ES-I3 (cell line): Measurements from ENCODE around the gene TMCO4.
A peak's percentile ranks its signal among the peaks of the same experiment; 100 is the strongest.

Source experiments
- H3K36me3 ChIP-seq: 2 replicates; pipeline ENCODE4 v1.6.1; 2013; ENCODE audit warnings: mild to moderate bottlenecking, low read length, control low read depth, moderate library complexity; ENCODE audit not compliant: insufficient read depth
- H3K4me1 ChIP-seq: 2 replicates; pipeline ENCODE4 v1.6.1; 2013; ENCODE audit warnings: mild to moderate bottlenecking, control low read depth, low read length; ENCODE audit not compliant: insufficient read depth
- H3K9ac ChIP-seq: 2 replicates; pipeline ENCODE4 v1.6.1; 2013; ENCODE audit warnings: low read depth, mild to moderate bottlenecking, low read length, moderate library complexity
- H3K9me3 ChIP-seq: 2 replicates; pipeline ENCODE4 v1.6.1; 2013; ENCODE audit warnings: mild to moderate bottlenecking, low read length, moderate library complexity; ENCODE audit not compliant: control insufficient read depth, insufficient read depth

The TMCO4 gene

GRCh38 chr1:19717467-19717866, 82.2 kb downstream of the TMCO4 start:
- Histone ChIP-seq H3K9me3 (no peaks in the 10 kb centered on the region), H3K9ac (no peak overlapping the region), H3K36me3 (no peaks in the 10 kb centered on the region), H3K4me1 (peaks cover 10% of the 10 kb centered on the region)

GRCh38 chr1:19715334-19716203, 84.1 kb downstream of the TMCO4 start:
- Histone ChIP-seq H3K4me1 (peaks cover 2% of the 10 kb centered on the region), H3K9ac (no peak overlapping the region), H3K36me3 (no peaks in the 10 kb centered on the region), H3K9me3 (no peaks in the 10 kb centered on the region)

GRCh38 chr1:19712928-19713327, 86.8 kb downstream of the TMCO4 start:
- no peaks in the 10 kb centered on the region for H3K36me3 ChIP-seq
- H3K9me3 ChIP-seq = no peaks in the 10 kb centered on the region
- peaks cover 3% of the 10 kb centered on the region; the same call in 1 of the 2 replicates for H3K4me1 ChIP-seq
- no peak overlapping the region for H3K9ac ChIP-seq

GRCh38 chr1:19710825-19711611, 88.7 kb downstream of the TMCO4 start:
- H3K9me3 ChIP-seq = no peaks in the 10 kb centered on the region
- no peaks in the 10 kb centered on the region for H3K36me3 ChIP-seq
- H3K9ac ChIP-seq = no peak overlapping the region
- peaks cover 3% of the 10 kb centered on the region; the same call in 1 of the 2 replicates for H3K4me1 ChIP-seq

GRCh38 chr1:19709260-19709793, 90.4 kb downstream of the TMCO4 start:
- Histone ChIP-seq H3K4me1 (peaks cover 3% of the 10 kb centered on the region; the same call in 1 of the 2 replicates), H3K36me3 (no peaks in the 10 kb centered on the region), H3K9ac (no peak overlapping the region), H3K9me3 (no peaks in the 10 kb centered on the region)

GRCh38 chr1:19708567-19709110, 91.1 kb downstream of the TMCO4 start:
- Histone ChIP-seq H3K36me3 (no peaks in the 10 kb centered on the region), H3K9me3 (no peaks in the 10 kb centered on the region), H3K9ac (no peak overlapping the region), H3K4me1 (peaks cover 9% of the 10 kb centered on the region; the same call in 1 of the 2 replicates)

- no peak overlapping the region for H3K9ac ChIP-seq
- H3K9me3 ChIP-seq = no peaks in the 10 kb centered on the region
- H3K4me1 ChIP-seq = peaks cover 9% of the 10 kb centered on the region; the same call in 1 of the 2 replicates
- no peaks in the 10 kb centered on the region for H3K36me3 ChIP-seq
These were observed 93.6 kb downstream of the TMCO4 start for GRCh38 chr1:19706136-19706535.

- Histone ChIP-seq H3K4me1 (peaks cover 9% of the 10 kb centered on the region; the same call in 1 of the 2 replicates), H3K9ac (no peak overlapping the region), H3K36me3 (no peaks in the 10 kb centered on the region), H3K9me3 (no peaks in the 10 kb centered on the region)
These were observed 94.3 kb downstream of the TMCO4 start for GRCh38 chr1:19705464-19705863.

- H3K9me3 ChIP-seq = no peaks in the 10 kb centered on the region
- H3K4me1 ChIP-seq = peaks cover 9% of the 10 kb centered on the region; the same call in 1 of the 2 replicates
- H3K9ac ChIP-seq = peak overlapping the region; percentile 7; the same call in 1 of the 2 replicates
- no peaks in the 10 kb centered on the region for H3K36me3 ChIP-seq
These were observed 95.2 kb downstream of the TMCO4 start for GRCh38 chr1:19704247-19705113.

- Histone ChIP-seq H3K9me3 (no peaks in the 10 kb centered on the region), H3K4me1 (peaks cover 7% of the 10 kb centered on the region; the same call in 1 of the 2 replicates), H3K36me3 (no peaks in the 10 kb centered on the region), H3K9ac (no peak overlapping the region)
These were observed 96.4 kb downstream of the TMCO4 start for GRCh38 chr1:19703280-19703679.

- H3K9ac ChIP-seq = no peak overlapping the region
- H3K9me3 ChIP-seq = no peaks in the 10 kb centered on the region
- H3K4me1 ChIP-seq = peaks cover 7% of the 10 kb centered on the region; the same call in 1 of the 2 replicates
- H3K36me3 ChIP-seq = no peaks in the 10 kb centered on the region
These were observed 99.5 kb downstream of the TMCO4 start for GRCh38 chr1:19700079-19700777.

- no peaks in the 10 kb centered on the region for H3K4me1 ChIP-seq
- no peaks in the 10 kb centered on the region for H3K36me3 ChIP-seq
- no peak overlapping the region for H3K9ac ChIP-seq
These were observed 101.5 kb downstream of the TMCO4 start for GRCh38 chr1:19698181-19698580.

GRCh38 chr1:19696820-19697219, 102.9 kb downstream of the TMCO4 start:
- no peaks in the 10 kb centered on the region for H3K4me1 ChIP-seq

More at GRCh38 chr1:19698181-19698580, 101.5 kb downstream of the TMCO4 start:
- H3K9me3 ChIP-seq = no peaks in the 10 kb centered on the region

More at GRCh38 chr1:19696820-19697219, 102.9 kb downstream of the TMCO4 start:
- Histone ChIP-seq H3K9me3 (no peaks in the 10 kb centered on the region), H3K36me3 (no peaks in the 10 kb centered on the region), H3K9ac (no peak overlapping the region)
